BE2C (cell line): ENCODE measurements around the gene DAAM1.

Source experiments
- DNase-seq: peaks from one replicate; pipeline ENCODE4 v3.0.0-alpha.2; 2020
- H3K27me3 ChIP-seq: fragments of 250-450 bp; sonication (Bioruptor Pico); 2 replicates; pipeline ENCODE4 v1.5.1; 2020; ENCODE audit warnings: mild to moderate bottlenecking
- H3K36me3 ChIP-seq: fragments of 250-450 bp; sonication (Bioruptor Pico); 2 replicates; pipeline ENCODE4 v1.5.1; 2020; ENCODE audit warnings: mild to moderate bottlenecking
- H3K4me1 ChIP-seq: fragments of 250-450 bp; sonication (Bioruptor Pico); 2 replicates; pipeline ENCODE4 v1.5.1; 2020
- H3K4me3 ChIP-seq: 2 replicates; pipeline ENCODE4 v1.5.1; 2011; ENCODE audit warnings: low read depth, low read length
- H3K9me3 ChIP-seq: fragments of 250-450 bp; sonication (Bioruptor Pico); 2 replicates; pipeline ENCODE4 v1.5.1; 2020
- TF ChIP-seq, protein P1 (sequence below): IDR thresholded peaks from 2 replicates; pipeline ENCODE4 v1.5.1; 2012; ENCODE audit warnings: mild to moderate bottlenecking, low read depth, low read length

Gene DAAM1

DNA sequence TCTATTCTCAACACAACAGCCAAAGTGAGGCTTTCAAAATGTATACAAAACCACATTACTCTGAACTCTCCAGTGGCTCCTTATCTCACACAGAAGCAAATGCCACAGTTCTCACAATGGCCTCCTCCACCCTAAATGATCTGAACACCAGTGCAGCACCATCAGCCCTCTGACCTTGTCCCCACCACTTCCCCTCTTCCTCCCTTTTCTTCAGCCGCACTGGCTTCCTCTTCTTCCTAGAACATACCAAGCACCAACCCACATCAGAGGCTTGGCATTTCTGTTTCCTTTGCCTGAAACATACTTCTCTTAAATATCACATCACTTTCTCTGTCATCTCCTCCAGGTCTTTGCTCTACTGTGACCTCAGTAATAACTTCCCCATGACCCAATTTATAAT, 210.4 kb downstream of the DAAM1 start:
- Histone ChIP-seq H3K9me3 (no peaks in the 10 kb centered on the region), H3K4me1 (no peaks in the 10 kb centered on the region), H3K36me3 (no peaks in the 10 kb centered on the region), H3K4me3 (no peak overlapping the region), H3K27me3 (no peaks in the 10 kb centered on the region)
- no peak for DNase-seq
- TF ChIP-seq, protein P1, sequence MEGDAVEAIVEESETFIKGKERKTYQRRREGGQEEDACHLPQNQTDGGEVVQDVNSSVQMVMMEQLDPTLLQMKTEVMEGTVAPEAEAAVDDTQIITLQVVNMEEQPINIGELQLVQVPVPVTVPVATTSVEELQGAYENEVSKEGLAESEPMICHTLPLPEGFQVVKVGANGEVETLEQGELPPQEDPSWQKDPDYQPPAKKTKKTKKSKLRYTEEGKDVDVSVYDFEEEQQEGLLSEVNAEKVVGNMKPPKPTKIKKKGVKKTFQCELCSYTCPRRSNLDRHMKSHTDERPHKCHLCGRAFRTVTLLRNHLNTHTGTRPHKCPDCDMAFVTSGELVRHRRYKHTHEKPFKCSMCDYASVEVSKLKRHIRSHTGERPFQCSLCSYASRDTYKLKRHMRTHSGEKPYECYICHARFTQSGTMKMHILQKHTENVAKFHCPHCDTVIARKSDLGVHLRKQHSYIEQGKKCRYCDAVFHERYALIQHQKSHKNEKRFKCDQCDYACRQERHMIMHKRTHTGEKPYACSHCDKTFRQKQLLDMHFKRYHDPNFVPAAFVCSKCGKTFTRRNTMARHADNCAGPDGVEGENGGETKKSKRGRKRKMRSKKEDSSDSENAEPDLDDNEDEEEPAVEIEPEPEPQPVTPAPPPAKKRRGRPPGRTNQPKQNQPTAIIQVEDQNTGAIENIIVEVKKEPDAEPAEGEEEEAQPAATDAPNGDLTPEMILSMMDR: no peak

DNA sequence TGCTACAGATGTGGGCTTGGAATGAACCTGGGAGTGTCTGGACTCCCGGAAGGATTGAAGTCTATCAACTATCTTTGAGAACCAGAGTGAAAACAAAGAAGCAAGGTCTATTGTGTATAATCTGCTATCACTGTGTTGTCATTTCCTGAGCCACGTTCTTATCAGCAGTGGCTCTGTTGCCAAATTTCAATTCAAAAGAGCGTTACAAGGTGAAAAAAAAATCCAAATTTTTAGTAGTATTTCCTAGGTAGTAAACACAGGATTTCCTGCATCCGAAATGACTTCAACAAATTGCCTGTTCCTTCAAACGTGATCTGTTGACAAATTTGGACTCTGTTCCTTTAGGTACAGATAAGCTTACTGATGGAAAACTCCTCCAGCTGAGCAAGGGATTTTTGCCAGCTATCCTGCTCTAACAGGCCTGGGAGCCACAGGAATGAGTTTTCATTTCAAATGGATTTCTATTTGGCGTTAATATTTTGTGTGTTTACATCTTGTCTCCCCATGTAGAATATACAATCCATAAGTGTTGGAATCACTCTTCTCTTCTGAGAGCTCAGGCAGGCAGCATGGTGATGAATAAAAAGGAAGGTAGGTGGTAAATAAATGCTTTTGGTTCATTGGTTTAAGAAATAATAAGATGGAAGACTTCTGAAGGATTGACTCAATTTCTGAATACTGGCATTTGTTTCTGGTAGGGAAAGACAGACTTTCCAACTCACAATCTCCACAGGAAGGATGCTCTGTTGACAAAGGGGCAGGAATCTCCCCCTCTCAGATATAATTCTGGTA, 218.2 kb downstream of the DAAM1 start:
- H3K9me3 ChIP-seq: no peaks in the 10 kb centered on the region; the same call in 1 of the 2 replicates
- H3K27me3 ChIP-seq: no peaks in the 10 kb centered on the region
- no peaks in the 10 kb centered on the region for H3K36me3 ChIP-seq
- TF ChIP-seq, protein P1: no peak
- H3K4me1 ChIP-seq: no peaks in the 10 kb centered on the region
- no peak for DNase-seq
- H3K4me3 ChIP-seq: no peak overlapping the region

DNA sequence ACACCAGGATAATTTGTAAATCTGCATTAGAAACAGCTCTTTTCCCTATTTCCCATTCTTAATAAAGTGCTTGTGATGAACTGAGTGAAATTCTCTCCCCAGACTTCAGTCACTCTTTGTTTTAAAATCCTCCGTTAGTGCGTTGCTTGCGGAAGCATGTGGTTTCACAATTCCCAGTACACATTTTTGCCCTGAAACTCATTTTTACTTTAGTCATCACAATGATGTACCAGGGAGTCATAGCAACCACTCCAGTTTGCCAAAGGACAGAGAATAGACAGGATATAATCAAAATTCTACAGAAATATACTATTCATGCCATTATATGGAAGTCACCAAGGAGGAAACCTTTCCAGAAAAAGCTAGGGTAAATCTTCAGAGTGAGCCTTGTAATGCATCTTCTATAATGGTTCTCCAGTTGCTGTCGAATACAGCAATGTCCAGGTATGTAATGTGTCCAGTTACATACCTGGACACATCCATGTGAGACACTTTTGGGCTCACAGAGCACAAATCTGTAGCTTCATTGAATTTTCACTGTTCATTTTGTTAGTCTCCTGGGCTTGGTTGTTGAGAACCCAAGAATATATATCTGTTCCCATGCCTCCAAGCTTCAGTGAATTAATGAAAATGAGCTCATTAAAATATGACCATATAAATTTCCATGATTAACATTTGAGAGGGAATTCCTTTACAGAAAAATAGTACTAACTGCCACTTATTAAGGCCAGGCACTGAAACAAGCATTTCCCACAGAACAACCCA, 219.0 kb downstream of the DAAM1 start:
- DNase-seq: no peak
- no peaks in the 10 kb centered on the region; the same call in 1 of the 2 replicates for H3K9me3 ChIP-seq
- H3K4me1 ChIP-seq: no peaks in the 10 kb centered on the region
- H3K36me3 ChIP-seq: no peaks in the 10 kb centered on the region
- TF ChIP-seq, protein P1: no peak
- no peaks in the 10 kb centered on the region for H3K27me3 ChIP-seq
- H3K4me3 ChIP-seq: no peak overlapping the region

DNA sequence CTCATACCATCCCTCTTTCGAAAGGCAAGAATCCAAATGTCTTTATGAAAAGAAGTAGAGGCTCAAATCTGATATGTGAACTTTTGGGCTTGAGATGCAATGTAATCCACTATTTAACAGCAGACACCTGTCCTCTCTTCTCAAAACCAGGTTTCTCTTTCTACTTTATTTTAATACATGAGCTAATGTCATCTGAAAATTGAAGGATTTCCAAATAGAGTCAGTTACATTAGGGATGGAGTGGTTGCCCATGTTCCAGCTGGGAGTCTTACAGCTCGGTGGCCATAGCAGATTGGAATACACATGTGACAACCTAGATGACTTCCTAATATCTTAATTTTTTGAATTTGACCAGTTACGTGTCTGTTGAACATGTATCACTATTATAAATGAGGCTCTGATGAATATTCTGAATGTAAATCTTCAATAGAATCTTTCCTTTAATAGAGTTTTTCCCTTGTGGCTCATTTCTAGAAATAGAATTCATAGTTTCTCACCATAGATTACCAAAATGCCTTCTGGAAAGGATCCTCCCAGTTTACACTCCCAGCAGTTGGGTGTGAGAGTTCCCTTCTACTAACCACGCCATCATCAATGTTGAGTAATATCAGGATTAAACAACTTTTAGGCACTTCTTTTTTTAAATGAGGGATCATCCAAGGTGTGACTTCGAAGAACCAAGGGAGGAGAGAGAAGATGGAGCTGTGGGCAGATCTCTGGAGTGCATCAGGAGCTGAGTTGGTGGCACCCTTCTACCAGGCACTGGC, 227.6 kb downstream of the DAAM1 start:
- Histone ChIP-seq H3K4me1 (no peaks in the 10 kb centered on the region), H3K9me3 (no peaks in the 10 kb centered on the region), H3K4me3 (no peak overlapping the region), H3K27me3 (no peaks in the 10 kb centered on the region; the same call in 1 of the 2 replicates), H3K36me3 (no peaks in the 10 kb centered on the region)
- DNase-seq: no peak
- TF ChIP-seq, protein P1: no peak

DNA sequence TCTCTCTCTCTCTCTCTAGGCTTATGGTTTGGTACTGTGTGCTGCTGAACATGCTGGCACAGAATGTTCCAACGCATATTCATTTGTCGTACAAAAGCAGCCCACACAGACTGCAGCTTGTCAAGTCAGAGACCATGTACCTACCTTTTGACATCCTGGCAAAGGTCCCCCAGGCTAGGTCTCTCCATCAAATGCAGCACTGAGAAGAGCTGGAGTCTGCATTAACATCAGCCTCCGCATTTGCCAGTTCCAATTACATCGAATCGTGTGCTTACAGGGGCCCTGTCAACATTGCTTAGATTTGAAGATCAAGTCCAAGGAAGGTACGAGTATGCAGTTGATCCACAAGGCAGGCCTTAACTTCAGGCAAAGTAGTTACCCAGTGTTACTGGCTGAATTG, 228.8 kb downstream of the DAAM1 start:
- no peak for DNase-seq
- H3K27me3 ChIP-seq: peaks cover 3% of the 10 kb centered on the region; the same call in 1 of the 2 replicates
- H3K36me3 ChIP-seq: no peaks in the 10 kb centered on the region
- no peaks in the 10 kb centered on the region for H3K4me1 ChIP-seq
- no peak overlapping the region for H3K4me3 ChIP-seq
- H3K9me3 ChIP-seq: no peaks in the 10 kb centered on the region
- TF ChIP-seq, protein P1: no peak
